Measurements from ENCODE around the gene EIF4G3.
"Not testable (repeated sequence)": the region's sequence is repeated elsewhere in the genome, so short reads cannot be mapped to it uniquely, and the experiment has no call there.

EIF4G3 gene

DNA sequence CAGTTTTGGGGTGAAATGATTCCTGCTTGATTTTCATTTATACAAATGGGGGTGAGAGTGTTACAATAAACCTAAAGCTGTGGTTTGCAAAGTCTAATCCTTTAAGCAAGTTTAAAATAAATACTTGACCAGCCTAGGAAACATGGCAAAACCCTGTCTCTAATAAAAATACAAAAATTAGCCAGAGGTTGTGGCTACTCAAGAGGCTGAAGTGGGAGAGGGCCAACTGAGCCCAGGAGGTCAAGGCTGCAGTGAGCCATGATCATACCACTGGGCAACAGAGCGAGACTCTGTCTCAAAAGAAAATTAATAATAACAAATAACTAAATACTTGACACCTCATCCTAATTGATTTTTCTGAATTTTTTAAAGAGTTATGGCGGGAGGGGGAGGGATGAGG, 110.8 kb downstream of the EIF4G3 start:
- no peak for DNase-seq

- peak; percentile 73 for DNase-seq
These were observed 112.6 kb downstream of the EIF4G3 start for GRCh38 chr1:21064057-21064456.

GRCh38 chr1:21060523-21060922, 116.2 kb downstream of the EIF4G3 start:
- DNase-seq, result no peak

DNA sequence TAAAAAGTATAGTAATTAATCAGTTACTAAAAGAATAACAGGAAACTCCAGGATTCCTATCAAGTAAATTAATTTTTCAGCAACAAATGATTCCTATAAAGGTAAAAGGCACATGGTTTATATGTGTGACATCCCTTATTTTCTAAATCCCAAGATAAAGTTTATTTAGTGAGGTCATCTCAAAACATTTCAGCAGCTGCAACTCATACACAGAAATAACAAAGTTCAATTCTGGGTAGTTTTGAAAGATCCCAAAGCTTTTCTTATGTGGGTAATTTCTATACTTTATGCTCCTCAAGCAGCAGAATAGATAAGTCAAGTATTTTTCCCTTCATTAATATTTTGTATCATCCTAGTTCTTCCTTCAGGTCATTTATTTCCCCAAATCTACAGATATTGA, 117.7 kb downstream of the EIF4G3 start:
- DNase-seq, result no peak

DNA sequence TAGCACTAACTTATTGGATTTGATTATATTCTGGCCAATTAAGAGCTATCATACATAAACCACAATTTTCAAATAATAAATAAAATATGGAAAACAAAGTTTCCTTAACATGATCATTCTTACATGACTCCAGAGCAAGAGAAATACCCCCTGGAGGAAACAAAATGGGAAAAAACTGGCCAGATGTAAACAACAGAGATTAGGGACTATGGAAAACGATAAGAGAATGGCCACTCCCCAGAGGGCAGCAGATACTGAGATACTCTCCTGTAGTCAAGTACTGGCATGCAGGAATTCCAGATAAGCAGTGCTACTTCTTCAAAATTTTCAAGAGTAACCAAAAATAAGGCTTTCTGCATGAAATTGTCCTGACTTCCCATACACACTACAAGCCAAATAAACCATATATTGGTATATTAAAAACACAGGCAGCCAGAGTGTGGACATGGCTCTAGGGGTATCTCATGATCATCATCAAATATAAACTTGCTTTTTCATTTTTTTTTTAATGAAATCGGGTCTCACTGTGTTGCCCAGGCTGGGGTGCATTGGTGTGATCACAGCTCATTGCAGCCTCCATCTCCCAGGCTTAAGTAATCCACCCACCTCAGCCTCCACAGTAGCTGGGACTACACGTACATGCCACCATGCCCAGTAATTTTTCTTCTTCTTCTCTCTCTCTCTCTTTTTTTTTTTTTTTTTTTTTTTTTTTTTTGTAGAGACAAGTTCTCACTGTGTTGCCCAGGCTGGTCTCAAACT, 118.5 kb downstream of the EIF4G3 start:
- DNase-seq, result no peak

DNA sequence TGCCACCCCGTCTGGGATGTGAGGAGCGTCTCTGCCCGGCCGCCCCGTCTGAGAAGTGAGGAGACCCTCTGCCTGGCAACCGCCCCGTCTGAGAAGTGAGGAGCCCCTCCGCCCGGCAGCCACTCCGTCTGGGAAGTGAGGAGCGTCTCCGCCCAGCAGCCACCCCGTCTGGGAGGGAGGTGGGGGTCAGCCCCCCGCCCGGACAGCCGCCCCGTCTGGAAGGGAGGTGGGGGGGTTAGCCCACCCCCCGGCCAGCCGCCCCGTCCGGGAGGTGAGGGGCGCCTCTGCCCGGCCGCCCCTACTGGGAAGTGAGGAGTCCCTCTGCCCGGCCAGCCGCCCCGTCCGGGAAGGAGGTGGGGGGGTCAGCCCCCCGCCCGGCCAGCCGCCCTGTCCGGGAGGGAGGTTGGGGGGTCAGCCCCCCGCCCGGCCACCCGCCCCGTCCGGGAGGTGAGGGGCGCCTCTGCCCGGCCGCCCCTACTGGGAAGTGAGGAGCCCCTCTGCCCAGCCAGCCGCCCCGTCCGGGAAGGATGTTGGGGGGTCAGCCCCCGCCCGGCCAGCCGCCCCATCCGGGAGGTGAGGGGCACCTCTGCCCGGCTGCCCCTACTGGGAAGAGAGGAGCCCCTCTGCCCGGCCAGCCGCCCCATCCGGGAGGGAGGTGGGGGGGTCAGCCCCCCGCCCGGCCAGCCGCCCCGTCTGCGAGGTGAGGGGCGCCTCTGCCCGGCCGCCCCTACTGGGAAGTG, 123.3 kb downstream of the EIF4G3 start:
- DNase-seq, result not testable (repeated sequence)

- no peak for DNase-seq
These were observed 124.7 kb downstream of the EIF4G3 start for GRCh38 chr1:21052034-21052433.

DNA sequence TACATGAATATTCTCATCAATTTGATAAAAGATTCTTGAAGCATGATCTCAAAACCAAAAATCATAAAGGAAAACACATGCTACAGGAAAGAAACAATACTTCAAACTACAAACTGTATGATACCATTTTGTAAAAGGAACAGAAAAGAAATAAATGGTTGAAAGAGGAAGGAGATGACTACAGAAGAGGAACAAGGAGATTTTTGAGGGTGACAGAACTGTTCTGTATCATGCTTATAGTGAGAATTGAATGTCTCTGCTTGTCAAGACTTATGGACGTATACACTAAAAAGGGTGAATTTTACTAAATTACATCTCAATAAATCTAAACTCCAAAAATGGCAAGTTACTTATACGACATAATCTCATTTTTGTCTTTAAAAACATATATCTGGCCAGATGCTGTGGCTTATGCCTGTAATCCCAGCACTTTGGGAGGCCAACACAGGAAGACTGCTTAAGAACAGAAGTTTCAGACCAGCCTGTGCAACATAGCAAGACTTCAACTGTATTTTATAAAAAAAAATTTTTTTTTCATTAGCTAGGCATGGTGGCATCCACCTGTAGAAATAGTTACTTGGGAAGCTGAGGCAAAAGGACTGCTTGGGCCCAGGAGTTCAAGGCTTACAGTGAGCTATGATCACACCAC, 125.4 kb downstream of the EIF4G3 start:
- DNase-seq, result no peak

GRCh38 chr1:21050031-21050430, 126.7 kb downstream of the EIF4G3 start:
- DNase-seq, result no peak

DNA sequence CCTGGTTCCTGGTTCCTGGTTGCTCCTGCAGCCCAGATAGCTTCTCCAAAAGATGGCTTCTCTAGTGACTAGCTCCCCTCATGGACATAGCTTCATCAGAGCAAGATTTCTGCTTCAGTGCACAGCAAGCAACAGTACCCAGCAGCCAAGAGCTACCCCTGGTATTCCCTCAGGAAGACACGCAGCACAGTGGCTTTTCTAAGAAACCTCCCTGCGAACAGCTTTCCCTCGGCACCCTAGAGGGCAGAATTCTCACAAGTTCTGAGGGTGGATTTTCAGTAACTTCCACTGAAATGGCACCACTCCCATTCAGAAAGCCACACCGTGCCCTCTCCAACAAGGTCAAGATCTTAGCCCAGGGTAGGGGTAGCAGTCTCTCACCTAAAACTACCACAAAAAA, 128.2 kb downstream of the EIF4G3 start:
- no peak for DNase-seq

- DNase-seq, result no peak
These were observed 130.6 kb downstream of the EIF4G3 start for GRCh38 chr1:21046132-21046531.

DNA sequence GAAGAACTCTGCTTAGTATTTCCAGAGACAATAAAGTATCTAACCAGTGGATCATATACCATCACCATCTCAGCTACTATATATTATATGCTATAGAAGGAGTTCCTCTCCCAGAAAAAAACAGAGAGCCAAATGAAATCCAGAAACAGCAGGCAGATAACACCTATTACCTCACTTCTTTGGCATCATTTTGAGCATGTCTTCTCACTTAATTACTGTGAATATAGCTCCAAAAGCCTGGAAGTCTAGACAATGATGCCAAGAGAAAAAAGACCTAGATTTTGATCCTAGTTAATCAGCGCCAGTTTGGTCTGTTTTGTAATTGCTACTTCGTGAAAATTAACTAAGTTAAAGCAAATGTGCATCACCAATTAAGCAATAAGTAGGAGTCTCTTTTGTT, 131.3 kb downstream of the EIF4G3 start:
- DNase-seq, result no peak

GRCh38 chr1:21042929-21043605, 133.6 kb downstream of the EIF4G3 start:
- no peak for DNase-seq

- DNase-seq, result no peak
These were observed 135.2 kb downstream of the EIF4G3 start for GRCh38 chr1:21041541-21041940.

- DNase-seq, result no peak
These were observed 139.6 kb downstream of the EIF4G3 start for GRCh38 chr1:21037091-21037490.

DNA sequence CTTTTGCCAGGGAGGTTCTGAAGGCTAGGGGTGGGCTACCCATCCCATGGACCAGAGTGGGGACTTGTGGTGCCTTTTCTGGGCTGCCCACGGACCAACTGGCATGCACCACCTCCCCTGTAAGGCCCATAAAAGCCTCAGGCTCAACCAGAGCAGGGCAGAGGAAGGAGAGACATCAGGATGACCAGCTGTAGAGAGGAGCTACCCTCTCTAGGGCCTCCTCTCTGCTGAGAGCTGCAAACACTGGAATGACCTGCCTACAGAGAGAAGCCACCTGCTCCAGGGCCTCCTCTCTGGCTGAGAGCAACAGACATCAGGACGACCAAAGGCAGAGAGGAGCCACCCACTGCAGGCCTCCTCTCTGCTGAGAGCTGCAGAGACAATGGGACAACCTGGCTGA, 140.9 kb downstream of the EIF4G3 start:
- DNase-seq, result no peak

GRCh38 chr1:21034725-21035628, 141.7 kb downstream of the EIF4G3 start:
- no peak for DNase-seq

DNA sequence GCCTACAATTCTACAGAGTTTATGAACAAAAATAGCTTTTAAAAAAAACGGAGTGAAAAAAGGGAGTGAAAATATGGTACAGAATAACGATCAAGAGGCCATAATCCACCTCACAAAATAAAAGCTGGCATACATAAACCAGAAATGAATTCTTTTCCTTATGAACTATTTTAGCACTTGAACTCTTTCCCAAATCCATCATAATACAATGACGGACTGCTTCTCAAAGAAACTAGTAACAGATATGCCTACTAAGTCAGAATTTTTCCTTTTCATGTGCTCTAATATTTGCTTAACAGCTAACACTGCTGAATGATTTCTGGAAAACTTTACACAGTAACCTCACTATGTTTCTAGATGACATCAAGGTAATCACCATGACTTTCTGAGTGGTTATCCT, 144.0 kb downstream of the EIF4G3 start:
- no peak for DNase-seq

- no peak for DNase-seq
These were observed 146.5 kb downstream of the EIF4G3 start for GRCh38 chr1:21030181-21030580.

GRCh38 chr1:21028520-21029145, 148.1 kb downstream of the EIF4G3 start:
- no peak for DNase-seq

DNA sequence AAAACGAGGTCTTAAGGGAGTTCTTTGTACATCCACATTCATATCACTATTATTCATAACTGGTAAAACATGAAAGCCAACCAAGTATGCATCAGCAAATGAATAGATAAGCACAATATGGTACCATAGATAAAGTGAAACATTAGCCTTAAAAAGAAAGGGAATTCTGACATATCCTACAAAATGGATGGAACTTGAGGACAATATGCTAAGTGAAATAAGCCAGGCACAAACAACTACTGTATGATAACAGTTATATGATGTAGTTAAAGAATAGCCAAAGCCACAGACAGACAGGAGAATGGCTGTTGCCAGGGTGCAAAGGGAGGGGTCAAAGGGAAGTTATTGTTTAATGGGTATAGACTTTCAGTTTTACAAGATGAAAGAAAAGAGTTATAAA, 148.9 kb downstream of the EIF4G3 start:
- no peak for DNase-seq

DNA sequence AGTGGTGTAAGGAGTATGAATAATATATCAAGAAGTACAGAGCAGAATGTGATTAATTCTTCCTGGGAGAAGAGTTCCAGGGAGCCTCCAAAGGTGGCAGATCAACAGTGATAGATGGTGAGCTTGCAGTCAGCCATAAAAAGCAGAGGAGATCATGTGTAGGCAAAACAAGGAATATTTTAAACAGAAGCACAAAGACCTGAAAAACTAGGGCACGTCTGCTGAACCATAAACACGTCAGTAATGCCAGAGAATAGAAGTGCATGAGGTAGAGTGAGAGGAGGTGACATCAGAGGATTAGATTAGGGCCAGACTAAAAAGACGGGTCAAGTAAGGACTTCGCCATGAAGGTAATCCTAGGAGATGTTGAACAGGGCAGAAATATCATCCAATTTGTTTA, 151.8 kb downstream of the EIF4G3 start:
- DNase-seq, result no peak

All from islet precursor cell (in vitro differentiated cells).